Mesendoderm (in vitro differentiated cells): ENCODE measurements around the gene TEKT1. TPM values are rescaled to one million over a fixed set of nuclear protein-coding genes. Genes with fewer than 3 reads are reported as not detected.

ENCODE experiments used
- DNase-seq: peaks from one replicate; pipeline ENCODE4 v3.0.0; 2013
- H2AK5ac ChIP-seq: 2 replicates; pipeline ENCODE4 v1.6.1; 2013; ENCODE audit warnings: low read length, inconsistent platforms
- H2BK120ac ChIP-seq: 2 replicates; pipeline ENCODE4 v1.6.1; 2013; ENCODE audit warnings: low read depth, mild to moderate bottlenecking, low read length, moderate library complexity, mixed read lengths
- H2BK15ac ChIP-seq: replicated peaks from 2 replicates; pipeline ENCODE4 v1.6.1; 2013; ENCODE audit warnings: low read depth, mild to moderate bottlenecking, moderate library complexity
- H2BK5ac ChIP-seq: 2 replicates; pipeline ENCODE4 v1.6.1; 2013; ENCODE audit warnings: low read length, inconsistent platforms
- H3K18ac ChIP-seq: 2 replicates; pipeline ENCODE4 v1.6.1; 2013; ENCODE audit warnings: mild to moderate bottlenecking, low read length, mixed read lengths
- H3K23ac ChIP-seq: one replicate; pipeline ENCODE4 v1.6.1; 2013; ENCODE audit warnings: low read length
- H3K27ac ChIP-seq: 2 replicates; pipeline ENCODE4 v1.5.1; 2013; ENCODE audit warnings: low read depth, mild to moderate bottlenecking, inconsistent platforms, low read length, moderate library complexity
- H3K27me3 ChIP-seq: 2 replicates; pipeline ENCODE4 v1.6.1; 2013; ENCODE audit warnings: low read length, control low read depth, mild to moderate bottlenecking, inconsistent platforms; ENCODE audit not compliant: insufficient read depth, poor library complexity
- H3K36me3 ChIP-seq: 2 replicates; pipeline ENCODE4 v1.6.1; 2013; ENCODE audit warnings: low read length, inconsistent platforms; ENCODE audit not compliant: control insufficient read depth, insufficient read depth
- H3K4ac ChIP-seq: one replicate; pipeline ENCODE4 v1.6.1; 2013; ENCODE audit warnings: low read depth, mild to moderate bottlenecking, low read length, moderate library complexity
- H3K4me1 ChIP-seq: 2 replicates; pipeline ENCODE4 v1.6.1; 2013; ENCODE audit warnings: low read depth, low read length, inconsistent platforms; ENCODE audit not compliant: control insufficient read depth
- H3K4me2 ChIP-seq: 2 replicates; pipeline ENCODE4 v1.6.1; 2013; ENCODE audit warnings: low read length
- H3K4me3 ChIP-seq: 2 replicates; pipeline ENCODE4 v1.5.1; 2013; ENCODE audit warnings: mild to moderate bottlenecking, low read length
- H3K56ac ChIP-seq: one replicate; pipeline ENCODE4 v1.6.1; 2013; ENCODE audit warnings: low read length
- H3K79me1 ChIP-seq: 2 replicates; pipeline ENCODE4 v1.6.1; 2013; ENCODE audit warnings: low read length, inconsistent platforms
- H3K79me2 ChIP-seq: 2 replicates; pipeline ENCODE4 v1.6.1; 2013; ENCODE audit warnings: mild to moderate bottlenecking, low read length; ENCODE audit not compliant: control insufficient read depth, insufficient read depth
- H3K9ac ChIP-seq: 2 replicates; pipeline ENCODE4 v1.6.1; 2013; ENCODE audit warnings: low read length, inconsistent platforms
- H4K5ac ChIP-seq: one replicate; pipeline ENCODE4 v1.6.1; 2013; ENCODE audit warnings: low read length
- H4K8ac ChIP-seq: one replicate; pipeline ENCODE4 v1.6.1; 2013; ENCODE audit warnings: low read depth, mild to moderate bottlenecking, control low read depth, low read length, moderate library complexity
- WGBS: extraction: QIAGEN DNeasy Blood & Tissue Kit; methylation state at CpG from one replicate; pipeline ENCODE4 v1.1.7; 2013; ENCODE audit warnings: low lambda C conversion rate, missing lambda C conversion rate; ENCODE audit not compliant: insufficient coverage; ENCODE audit errors: extremely low coverage; 5-methylcytosine and 5-hydroxymethylcytosine counted together
- small RNA-seq: library from polyadenylated mRNA; stranded (forward); fragments of <200 nt; extraction: miRNeasy Mini kit (QIAGEN cat#:217004); gene quantifications from one replicate; pipeline ENCODE3, GENCODE V24; 2013; ENCODE audit not compliant: insufficient read depth

Gene TEKT1

DNA sequence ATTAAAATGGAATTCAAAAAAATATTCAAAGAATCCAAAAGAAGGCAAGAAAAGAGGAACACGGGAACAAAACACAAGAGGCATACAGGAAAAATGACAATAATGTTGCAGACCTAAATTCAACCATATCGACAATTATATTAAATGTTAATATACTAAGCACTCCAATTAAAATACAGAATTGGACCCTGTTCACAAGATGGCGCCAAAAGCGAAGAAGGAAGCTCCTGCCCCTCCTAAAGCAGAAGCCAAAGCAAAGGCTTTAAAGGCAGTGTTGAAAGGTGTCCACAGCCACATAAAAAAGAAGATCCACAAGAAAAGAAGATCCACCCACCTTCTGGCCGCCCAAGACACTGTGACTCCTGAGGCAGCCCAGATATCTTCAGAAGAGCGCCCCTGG is 82.0 kb downstream of the TEKT1 start:
- Histone ChIP-seq H3K4ac (no peak overlapping the region), H3K18ac (no peak overlapping the region), H2BK120ac (no peak overlapping the region), H3K4me3 (no peak overlapping the region), H3K36me3 (no peaks in the 10 kb centered on the region), H3K9ac (no peak overlapping the region), H3K79me2 (no peaks in the 10 kb centered on the region), H2AK5ac (no peak overlapping the region), H3K4me1 (peaks cover 2% of the 10 kb centered on the region), H3K4me2 (no peak overlapping the region), H3K27ac (no peak overlapping the region), H3K27me3 (no peaks in the 10 kb centered on the region), H2BK5ac (no peak overlapping the region), H2BK15ac (no peak overlapping the region), H4K8ac (no peak overlapping the region), H3K23ac (no peak overlapping the region), H3K79me1 (no peaks in the 10 kb centered on the region), H3K56ac (no peak overlapping the region), H4K5ac (no peak overlapping the region)
- no peak for DNase-seq
- no CpG with 5 or more reads among the region's 6 CpGs for WGBS

DNA sequence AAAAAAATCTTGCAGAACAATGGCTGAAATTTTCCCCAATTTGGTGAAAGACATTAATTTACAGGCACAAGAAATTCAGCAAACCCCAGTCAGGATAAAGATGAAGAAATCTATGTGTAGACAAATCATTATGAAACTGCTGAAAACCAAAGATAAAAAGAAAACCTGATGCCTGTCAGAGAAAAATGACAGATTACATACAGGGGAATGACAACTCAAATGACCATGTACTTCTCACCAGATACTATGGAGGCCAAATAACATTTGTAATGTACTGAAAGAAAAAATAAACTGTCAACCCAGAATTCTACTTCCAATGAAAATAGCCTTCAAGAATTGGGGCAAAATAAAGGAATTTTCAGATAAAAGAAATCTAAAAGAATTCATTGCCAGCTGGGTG is 82.9 kb downstream of the TEKT1 start:
- Histone ChIP-seq H3K79me1 (no peaks in the 10 kb centered on the region), H3K4ac (no peak overlapping the region), H2BK15ac (no peak overlapping the region), H2AK5ac (no peak overlapping the region), H3K4me3 (no peak overlapping the region), H3K56ac (no peak overlapping the region), H3K79me2 (no peaks in the 10 kb centered on the region), H3K23ac (no peak overlapping the region), H3K4me2 (no peak overlapping the region), H3K27me3 (no peaks in the 10 kb centered on the region), H3K18ac (no peak overlapping the region), H3K9ac (no peak overlapping the region), H3K36me3 (no peaks in the 10 kb centered on the region), H2BK120ac (no peak overlapping the region), H3K4me1 (peaks cover 2% of the 10 kb centered on the region), H3K27ac (no peak overlapping the region), H4K5ac (no peak overlapping the region), H4K8ac (no peak overlapping the region), H2BK5ac (no peak overlapping the region)
- no peak for DNase-seq

Small RNA genes within 50 kb of the gene (small RNA-seq; reads per million reads assigned to genes)
- gene AC004706.2: not detected
